GM19328 (cell line): ENCODE measurements around the gene LRRC74B.
"Not testable (repeated sequence)": the region's sequence is repeated elsewhere in the genome, so short reads cannot be mapped to it uniquely, and the experiment has no call there.

ENCODE experiments used
- ATAC-seq: cut with Tn5 transposase; IDR thresholded peaks from one replicate; pipeline ENCODE4 v1.9.1; 2021; ENCODE audit warnings: mild to moderate bottlenecking, moderate library complexity; ENCODE audit not compliant: unreplicated experiment

Gene LRRC74B

DNA sequence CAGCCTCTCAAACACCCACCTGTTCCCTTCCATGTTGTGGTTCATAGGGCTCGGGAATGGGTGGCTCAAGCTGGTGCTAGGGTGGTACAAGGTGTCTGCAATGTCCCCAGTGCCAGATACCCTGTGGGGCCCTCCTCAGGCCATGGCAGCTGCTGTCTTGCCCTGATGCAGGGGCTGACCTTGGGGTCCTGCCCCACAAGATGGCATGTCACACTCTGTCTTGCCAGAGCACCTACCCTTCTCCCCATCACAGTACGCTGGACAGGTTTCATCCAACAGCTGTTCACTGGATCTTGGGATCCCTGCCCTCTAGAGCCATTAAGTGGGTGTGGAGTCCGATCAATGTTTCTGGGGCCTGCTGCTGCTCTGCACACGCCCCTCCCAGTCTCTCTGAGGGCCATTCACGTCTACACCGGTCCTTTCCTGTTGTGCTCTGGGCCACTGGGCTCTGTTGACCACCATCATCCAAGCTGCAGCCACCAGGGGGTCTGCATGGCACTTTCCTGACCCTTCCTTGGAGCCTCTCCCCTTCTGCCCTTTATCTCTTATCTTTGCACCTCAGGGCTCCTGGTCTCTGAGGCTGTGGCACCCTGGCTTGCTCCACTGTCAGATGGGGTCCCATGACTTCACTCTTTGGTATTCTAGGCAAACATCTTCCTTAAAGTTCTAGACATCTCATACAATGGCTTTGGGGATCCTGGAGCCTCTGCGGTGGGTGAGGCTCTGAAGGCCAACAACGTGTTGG, 7.1 kb downstream of the LRRC74B start:
- ATAC-seq = no peak

DNA sequence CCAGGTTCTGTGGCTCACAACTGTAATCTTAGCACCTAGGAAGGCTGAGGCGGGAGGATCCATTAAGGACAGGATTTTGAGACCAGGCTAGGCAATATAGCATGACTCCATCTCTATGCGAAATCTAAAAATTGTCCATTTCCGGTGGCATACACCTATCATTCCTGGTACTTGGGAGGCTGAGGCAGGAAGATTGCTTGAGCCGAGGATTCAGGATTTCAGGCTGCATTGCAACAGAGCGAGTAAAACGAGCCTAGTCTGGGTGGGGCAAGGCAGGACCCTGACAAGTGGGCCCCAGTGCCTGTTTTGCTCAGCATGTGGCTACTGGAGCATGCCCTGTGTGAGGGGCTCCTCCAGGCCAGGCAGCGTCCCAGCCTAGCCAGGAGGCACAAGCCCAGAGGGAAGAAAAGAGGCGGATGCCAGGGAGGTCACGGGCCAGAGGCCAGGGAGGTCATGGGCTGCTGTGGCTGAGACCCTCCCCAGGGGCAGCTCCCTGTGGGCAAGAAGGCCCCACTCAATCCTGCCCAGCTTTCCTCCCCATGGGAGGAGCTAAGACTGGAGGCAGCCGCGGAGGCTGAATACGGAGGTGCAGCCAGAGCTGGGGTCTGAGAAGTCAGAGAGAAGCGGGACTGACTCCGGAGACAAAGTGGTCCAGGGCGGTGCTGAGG, 8.4 kb downstream of the LRRC74B start:
- no peak for ATAC-seq

DNA sequence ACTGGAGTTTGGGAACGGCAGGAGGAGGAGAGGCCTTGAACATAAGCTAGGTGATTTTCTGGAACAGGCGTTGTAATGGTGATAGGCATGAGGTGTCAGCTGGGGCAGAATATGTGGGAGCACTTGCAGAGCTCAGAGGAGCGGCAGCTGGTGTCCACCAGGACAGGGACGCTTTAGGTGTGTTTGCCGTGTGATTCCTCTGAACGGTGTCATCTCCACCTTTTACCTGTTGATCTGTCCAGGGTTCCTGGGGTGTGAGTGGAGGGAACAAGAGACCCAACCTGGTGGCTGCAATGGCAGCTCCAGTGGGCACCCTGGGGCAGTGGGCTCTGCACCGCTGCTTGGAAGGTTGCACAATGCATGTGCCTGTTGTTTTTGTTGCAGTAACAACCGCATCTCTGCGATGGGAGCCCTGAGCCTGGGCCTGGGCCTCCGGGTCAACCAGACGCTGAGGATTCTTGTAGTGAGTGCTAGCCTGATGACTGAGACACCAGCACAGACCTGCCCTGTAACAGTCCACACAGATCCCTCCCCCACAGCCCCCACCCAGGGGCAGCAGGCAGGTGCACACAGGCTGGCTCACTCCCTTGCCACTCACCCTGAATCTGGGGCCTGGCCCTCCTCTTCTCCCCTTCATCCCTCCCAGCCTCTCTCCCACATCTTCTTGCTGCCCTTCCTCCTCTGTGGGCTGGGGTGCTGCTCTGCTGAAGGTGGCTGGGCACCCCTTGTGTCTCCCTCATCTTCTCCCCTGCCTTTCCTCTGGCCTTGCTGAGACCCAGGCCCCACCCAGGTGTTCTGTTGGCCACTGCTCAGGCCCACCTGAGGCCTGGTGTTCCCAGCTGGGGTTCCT, 9.2 kb downstream of the LRRC74B start:
- ATAC-seq = no peak

DNA sequence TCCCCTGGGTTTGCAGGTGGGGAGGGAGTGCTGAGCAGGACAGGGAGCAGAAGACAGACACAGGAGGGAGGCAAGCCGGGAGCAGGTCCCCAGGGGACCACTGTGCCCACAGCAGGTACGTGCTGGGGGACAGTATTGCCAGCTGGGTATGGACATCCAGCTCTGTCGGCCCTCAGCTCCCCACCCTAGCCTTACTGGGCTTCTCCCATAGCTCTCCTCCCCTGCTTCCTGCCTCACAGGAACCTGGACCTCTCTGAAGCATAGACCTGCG, 9.8 kb downstream of the LRRC74B start:
- ATAC-seq = no peak

DNA sequence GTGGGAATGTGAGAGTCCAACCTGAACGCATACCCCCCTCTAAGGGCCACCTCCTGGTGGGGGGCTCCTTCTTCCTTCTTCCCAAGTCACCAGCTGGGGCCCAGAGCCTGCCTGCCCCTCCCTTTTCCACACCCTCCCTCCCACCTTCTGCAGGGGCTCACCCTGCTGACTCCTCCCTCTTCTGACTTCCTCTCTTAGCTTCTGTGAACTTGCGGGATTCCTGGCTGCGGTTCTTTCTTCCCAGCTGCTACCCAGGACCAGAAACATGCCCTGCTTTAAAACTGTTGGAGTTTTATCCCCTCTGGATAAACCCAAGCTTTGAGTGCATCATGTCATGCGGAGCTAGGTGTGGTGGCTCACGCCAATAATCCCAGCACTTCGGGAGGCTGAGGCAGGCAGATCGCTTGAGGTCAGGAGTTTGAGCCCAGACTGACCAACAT, 10.2 kb downstream of the LRRC74B start:
- no peak for ATAC-seq

DNA sequence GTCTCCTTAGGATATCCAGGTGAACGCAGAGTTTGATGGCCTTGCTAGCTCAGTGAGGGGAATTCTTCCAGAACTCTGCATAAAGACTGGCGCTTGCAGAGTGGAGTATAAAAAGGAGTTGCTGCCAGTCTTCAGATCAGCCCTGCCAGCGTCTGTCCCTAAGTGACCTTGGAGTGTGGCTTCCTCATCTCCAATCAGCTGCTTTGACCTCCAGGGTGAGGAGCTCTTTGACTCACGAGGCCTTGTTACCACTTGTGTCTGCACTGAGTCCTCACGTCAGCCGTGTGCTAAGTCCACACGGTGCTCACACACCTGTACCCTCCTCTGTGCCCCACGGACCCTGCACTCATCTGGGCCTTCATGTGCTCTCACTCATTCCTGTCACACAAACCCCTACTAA, 14.6 kb downstream of the LRRC74B start:
- not testable (repeated sequence) for ATAC-seq

DNA sequence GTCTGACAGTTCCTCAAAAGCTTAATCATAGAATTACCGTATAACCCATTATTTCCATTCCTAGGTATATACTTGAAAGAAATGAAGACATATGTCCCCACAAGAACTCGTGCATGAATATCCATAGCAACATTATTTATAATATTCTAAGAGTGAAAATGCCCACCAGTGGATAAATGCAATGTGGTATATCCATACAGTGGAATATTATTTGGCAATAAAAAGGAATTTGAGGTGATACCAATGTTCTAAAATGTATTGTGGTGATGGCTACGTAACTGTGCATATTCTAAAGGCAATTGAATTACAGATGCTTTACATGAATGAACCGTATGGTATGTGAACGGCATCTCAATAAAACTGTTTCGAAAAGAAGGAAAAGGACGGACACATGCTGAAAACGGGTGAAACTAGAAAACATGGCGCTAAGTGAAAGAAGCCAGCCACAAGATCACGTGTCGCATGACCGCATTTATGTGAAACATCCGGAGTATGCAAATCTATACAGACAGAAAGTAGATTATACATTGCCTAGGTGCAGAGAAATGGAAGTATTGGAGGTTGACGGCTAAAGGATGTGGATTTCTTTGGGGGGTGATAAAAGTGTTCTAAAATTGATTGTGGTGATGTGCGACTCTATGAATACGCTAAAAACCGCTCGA, 16.0 kb downstream of the LRRC74B start:
- ATAC-seq = not testable (repeated sequence)

DNA sequence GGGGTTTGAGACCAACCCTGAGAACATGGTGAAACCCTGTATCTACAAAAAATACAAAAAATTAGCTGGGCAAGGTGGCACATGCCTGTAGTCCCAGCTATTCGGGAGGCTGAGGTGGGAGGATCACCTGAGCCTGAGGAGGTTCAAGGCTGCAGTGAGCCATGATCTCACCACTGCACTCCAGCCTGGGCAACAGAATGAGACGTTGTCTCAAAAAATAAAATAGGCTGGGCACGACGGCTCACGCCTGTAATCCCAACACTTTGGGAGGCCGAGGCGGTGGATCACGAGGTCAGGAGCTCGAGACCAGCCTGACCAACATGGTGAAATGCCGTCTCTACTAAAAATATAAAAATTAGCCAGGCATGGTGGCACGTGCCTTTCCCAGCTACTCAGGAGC, 18.7 kb downstream of the LRRC74B start:
- not testable (repeated sequence) for ATAC-seq

DNA sequence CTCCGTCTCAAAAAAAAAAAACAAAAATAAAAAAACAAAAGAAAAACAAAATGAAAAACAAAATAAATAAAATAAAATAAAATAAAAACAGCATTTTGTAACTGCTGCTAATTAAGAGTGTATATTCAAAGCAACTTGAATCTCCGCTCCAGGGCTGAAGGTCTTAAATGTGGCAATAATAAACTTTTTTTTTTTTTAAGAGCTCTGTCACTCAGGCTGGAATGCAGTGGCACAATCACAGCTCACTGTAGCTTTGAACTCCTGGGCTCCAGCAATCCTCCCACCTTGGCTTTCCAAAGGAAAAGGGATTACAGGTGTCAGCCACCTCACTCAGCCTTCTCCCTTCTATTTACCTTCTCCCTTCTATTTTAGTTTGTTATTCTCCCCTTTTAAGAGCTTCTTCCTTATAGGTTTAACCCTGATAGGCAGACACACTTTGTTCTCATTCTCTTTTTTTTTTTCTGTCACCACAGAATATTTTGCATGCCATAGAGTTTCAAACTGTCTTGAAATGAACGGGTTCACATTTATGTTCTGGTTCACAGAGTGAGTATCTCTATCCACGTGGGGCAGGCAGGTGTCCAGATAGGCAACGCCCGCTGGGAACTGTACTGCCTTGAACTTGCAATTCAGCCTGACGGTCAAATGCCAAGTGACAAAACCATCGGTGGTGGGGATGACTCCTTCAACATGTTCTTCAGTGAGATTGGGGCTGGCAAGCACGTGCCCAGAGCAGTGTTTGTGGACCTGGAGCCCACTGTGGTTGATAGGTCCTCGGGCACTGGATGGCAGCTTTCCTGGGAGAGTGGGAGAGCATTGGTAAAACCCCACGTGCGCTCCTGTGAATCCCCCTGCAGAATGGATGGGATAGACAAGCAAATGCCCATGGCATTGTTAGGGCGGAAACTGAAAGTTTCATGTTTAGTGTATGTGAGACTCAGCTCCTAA, 19.4 kb downstream of the LRRC74B start:
- no peak for ATAC-seq

DNA sequence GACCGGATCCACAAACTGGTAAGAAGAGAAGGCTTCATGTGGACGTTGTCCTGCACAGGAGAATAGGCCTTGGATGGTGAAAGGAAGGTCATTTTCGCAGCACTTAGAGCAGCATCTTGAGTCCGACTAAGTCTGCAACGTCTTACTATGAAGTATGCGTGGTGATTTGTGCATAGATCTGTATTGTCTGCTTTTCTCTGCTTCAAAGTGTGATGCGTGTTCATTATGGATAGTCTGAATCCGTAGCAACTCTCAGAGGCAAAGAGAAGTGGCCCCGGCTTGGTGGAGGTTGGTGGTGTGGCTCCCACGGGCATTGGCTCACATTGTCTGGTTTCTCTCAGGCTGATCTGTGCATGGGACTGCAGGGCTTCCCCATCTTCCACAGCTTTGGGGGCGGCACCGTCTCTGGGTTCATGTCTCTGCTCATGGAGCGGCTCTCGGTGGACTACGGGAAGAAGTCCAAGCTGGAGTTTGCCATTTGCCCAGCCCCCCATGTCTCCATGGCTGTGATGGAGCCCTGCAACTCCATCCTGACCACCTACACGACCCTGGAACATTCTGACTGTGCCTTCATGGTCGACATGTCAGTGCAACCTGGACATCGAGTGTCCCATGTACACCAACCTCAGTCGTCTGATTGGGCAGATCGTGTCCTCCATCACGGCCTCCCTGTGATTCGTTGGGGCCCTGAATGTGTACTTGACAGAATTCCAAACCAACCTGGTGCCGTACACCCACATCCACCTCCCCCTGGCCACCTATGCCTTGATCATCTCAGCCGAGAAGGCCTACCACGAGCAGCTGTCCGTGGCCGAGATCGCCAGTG, 21.5 kb downstream of the LRRC74B start:
- ATAC-seq = no peak

DNA sequence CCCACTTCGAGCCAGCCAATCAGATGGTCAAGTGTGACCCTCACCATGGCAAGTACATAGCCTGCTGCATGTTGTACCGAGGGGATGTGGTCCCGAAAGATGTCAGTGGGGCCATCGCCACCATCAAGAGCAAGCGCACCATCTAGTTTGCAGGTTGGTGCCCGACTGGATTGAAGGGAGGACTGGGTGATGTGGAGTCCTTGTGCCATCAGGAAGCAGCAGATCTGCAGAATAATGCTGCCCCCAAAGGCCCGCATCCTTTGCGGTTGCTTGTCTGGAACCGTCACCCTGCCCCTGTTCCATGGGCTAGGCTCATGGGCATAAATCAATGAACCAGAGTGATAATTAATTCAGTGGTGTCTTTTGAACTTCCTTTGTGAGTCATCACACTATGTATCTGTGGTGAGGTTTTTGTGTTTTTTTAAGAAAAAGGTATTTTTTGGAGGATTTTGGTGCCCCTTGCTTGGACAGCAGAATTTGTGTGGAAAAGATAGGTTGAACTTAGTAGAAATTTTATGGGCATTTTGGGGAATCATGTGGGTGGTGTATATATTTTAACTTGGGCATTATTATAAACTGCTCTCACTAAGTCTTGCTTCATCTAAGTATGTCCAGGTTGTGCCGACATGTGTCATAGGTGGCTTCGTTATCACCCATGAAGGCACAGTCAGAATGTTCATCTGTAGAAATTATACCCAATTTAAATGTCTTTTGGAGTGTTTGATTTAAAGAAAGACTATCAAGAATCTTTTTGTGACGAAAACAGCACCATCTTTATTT, 22.3 kb downstream of the LRRC74B start:
- no peak for ATAC-seq

DNA sequence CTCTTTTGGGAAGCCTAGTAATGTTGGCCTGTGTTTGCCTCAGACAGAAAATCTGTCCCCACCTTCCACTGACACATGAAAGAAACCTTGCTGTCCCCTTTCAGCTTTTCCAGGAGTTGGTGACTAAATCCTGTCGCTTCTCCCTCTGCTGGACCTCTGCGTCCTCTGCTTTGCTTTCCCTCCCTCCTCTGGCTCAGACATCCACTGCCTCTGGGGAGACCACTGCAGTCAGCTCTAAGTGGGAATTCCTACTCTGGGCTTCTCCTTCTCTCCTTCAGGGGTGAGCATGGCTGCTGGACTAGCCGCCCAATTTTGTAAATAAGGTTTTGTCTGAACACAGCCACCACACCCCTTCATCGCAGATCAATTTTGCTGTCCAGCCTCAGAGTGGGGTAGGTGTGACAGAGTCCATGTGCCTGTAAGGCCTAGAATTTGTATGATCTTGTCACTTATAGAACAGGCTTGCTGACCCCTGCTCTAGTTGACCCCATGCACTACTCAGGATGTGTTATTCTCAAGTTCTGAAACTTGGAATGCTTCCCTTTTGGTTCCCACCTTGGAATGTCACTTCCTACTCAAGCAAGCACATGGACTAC, 23.0 kb downstream of the LRRC74B start:
- ATAC-seq = no peak

DNA sequence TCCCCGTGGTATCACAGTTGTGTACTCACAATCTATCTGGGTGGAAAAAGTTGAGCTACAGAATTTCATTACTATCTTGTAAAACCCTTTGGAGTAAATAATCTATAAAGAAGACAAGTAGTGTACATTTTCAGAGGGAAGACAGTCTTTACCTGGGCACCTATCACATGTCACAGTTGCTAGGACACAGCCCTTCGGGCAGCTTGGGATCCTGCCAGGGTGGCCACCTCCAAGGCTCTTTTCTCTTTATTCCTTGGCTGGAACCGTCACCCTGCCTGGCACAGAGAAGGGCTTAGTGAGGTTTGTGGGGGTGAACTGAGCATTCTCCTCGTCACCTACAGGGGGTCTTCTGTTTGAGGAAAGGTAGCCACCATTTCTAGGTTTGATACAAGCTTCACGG, 23.6 kb downstream of the LRRC74B start:
- no peak for ATAC-seq

DNA sequence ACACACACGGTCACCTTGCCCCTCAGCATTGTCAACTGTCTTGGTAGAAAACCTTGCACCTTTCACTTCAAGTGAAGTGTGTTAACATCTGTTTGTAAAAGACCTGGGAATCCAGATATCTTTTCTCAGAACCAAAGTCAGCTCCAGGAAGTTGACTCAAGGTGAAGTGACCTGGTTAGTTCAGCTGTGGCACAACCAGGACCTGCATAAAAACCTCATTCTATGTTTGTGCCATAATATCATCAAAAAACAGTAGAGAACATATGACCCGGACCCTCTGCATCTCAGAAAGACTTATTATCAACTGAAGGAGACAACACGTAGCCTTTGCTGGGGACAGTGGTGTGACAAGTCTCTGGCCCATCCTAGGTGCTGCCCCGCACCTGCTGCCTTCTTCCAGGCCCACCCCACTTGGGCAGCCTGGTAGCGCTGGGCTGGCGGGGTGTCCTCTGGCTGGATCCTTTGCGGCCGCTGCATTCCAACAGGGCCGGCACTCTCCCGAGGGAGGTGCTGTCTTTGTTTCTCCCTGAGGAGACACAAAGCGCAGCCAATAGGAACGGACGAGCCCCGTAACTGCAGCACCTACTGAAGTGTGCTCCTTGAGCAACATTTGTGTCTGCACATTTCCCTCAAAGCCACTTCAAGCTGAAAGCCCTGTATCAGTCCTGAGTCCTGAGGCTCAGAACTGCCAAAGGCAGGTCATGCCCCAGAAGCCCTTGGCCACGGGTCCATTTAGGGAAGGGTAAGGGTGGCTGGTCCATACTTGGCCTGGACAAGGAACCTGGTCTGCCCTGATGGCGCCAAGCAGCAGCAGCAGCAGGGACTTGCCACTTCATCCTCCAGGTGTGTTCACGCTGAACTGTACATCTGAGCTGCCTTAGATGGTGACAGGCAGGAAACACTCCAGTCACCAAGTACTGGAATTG, 25.2 kb downstream of the LRRC74B start:
- no peak for ATAC-seq

DNA sequence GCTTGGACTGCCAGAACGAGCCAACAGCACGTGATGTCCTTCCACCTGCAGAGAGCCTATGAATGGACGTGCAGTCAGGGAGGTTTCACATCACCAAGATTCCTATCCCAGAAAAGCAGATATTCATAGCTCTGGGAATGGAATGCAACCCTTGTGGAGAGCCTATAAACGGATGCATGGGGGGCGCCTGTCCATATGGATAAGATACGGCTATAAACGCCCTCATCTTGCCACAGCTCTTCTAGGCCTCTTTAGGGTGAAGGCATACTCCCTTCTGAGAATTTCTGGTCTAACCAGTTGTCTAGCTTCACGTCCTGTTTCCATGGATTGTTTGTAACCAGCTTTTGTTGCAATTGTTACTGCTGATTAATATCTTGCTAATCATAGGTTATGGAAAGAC, 26.1 kb downstream of the LRRC74B start:
- not testable (repeated sequence) for ATAC-seq

DNA sequence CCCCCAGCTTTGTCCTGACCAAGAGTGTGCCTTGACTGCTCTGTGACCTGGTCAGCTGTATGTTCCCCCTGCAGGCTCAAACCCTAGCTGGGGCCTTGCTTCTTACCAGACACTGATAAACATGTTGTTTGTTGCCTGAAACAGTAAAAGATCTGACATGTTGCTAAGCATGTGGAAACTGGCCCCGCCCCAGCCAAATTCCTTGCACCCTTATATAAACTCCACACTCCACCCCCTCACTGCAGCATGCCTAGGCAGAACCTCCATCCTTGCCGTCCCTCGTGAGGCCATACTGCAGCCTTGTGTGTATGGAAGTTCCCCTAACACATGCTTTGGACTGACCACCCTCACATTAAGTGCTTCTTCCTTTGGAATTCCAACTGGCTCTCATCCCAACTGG, 27.3 kb downstream of the LRRC74B start:
- no peak for ATAC-seq

DNA sequence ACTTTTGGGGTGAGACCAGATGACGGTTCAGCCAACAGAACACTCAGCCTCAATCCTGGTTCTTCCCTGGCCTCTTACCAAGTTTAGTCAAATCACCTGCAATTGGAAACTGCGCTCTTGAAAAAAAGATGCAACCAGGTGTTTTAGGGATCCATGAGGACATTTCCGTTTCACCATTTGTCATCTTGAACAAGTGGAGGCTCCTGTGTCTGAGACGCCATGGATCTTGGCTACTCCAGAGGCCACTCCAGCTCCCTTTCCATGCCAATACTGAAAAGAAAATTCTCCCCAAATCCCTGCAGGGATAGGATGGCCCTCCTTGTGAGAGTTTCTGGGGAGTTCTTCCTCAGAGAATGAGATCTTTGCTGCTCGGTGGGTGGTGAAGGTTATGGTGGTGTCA, 27.7 kb downstream of the LRRC74B start:
- ATAC-seq = no peak
